Activated CD8-positive, alpha-beta T cell treated with anti-CD3 and anti-CD28 coated beads for 36 hours (primary cell): ENCODE data around the gene COPS7A. TPM values are rescaled to one million over a fixed set of nuclear protein-coding genes. Genes with fewer than 3 reads are reported as not detected.
"Not testable (repeated sequence)": the region's sequence is repeated elsewhere in the genome, so short reads cannot be mapped to it uniquely, and the experiment has no call there.

Experiments used
- ATAC-seq: fragments of 200-7000 bp; cut with Tn5 transposase; one replicate; pipeline ENCODE4 v1.10.0; 2021; ENCODE audit warnings: mild to moderate bottlenecking, moderate library complexity
- CTCF ChIA-PET: fragments of 350-600 bp; sonication (Branson Sonifier 250); formaldehyde crosslinking; loops from one replicate; lab custom pipeline; 2021; ENCODE audit warnings: antibody characterized with exemption; lab: Charles Lee
- POLR2A ChIA-PET: fragments of 350-600 bp; sonication (Branson Sonifier 250); formaldehyde crosslinking; loops from one replicate; lab custom pipeline; 2021; ENCODE audit warnings: antibody characterized with exemption; lab: Charles Lee
- DNase-seq: peaks from one replicate; pipeline ENCODE4 v3.0.0-alpha.2; 2020
- H3K27ac Mint-ChIP-seq: one replicate; pipeline ENCODE4 v1.8.0; 2021; ENCODE audit warnings: mild to moderate bottlenecking, mixed read lengths
- H3K27me3 Mint-ChIP-seq: one replicate; pipeline ENCODE4 v1.8.0; 2021; ENCODE audit warnings: mixed read lengths
- H3K36me3 Mint-ChIP-seq: one replicate; pipeline ENCODE4 v1.8.0; 2021; ENCODE audit warnings: low read depth, mixed read lengths
- H3K4me1 Mint-ChIP-seq: one replicate; pipeline ENCODE4 v1.8.0; 2021; ENCODE audit warnings: low read depth, mixed read lengths
- H3K4me3 Mint-ChIP-seq: one replicate; pipeline ENCODE4 v1.8.0; 2021; ENCODE audit warnings: mild to moderate bottlenecking, moderate library complexity, mixed read lengths
- H3K9me3 Mint-ChIP-seq: one replicate; pipeline ENCODE4 v1.8.0; 2021; ENCODE audit warnings: mixed read lengths
- intact Hi-C: fragments of 100-400 bp; cut with micrococcal nuclease; formaldehyde crosslinking; loops from one replicate; pipeline ENCODE4 v1.10.0; 2022
- total RNA-seq, 2 experiments: library from RNA; stranded (reverse); gene quantifications; one replicate each; pipeline ENCODE4 v1.2.3, GENCODE V29; 2021
- TF ChIP-seq, protein P1 (sequence below): fragments of 200-600 bp; IDR thresholded peaks from one replicate; pipeline ENCODE4 v1.8.0; 2022; ENCODE audit warnings: antibody characterized with exemption, mild to moderate bottlenecking

Gene COPS7A
- total RNA-seq, 2 experiments from 2014 or later, result 35.9 to 38.8 TPM

- Mint-ChIP-seq H3K4me3 (peak within 1 kb of the TSS; percentile 63), H3K36me3 (no peaks in the 10 kb centered on the region), H3K4me1 (peaks cover 13% of the 10 kb centered on the region), H3K9me3 (no peaks in the 10 kb centered on the region), H3K27ac (no peak within 1 kb of the TSS), H3K27me3 (peaks cover 52% of the 10 kb centered on the region)
- ChIA-PET POLR2A (interaction anchor here (0.7 to 0.8 kb wide), 2 partner anchors 12 to 49 kb away, joined by 3 to 4 read pairs; partner anchors contain the start of gene ZNF384), CTCF (interaction anchor here (2.7 kb wide), 1 partner anchor 23 kb away, joined by 10 read pairs; the partner anchor contains the start of gene COPS7A)
- ATAC-seq (peak; percentile 73), DNase-seq (peak; percentile 49)
- TF ChIP-seq, protein P1, sequence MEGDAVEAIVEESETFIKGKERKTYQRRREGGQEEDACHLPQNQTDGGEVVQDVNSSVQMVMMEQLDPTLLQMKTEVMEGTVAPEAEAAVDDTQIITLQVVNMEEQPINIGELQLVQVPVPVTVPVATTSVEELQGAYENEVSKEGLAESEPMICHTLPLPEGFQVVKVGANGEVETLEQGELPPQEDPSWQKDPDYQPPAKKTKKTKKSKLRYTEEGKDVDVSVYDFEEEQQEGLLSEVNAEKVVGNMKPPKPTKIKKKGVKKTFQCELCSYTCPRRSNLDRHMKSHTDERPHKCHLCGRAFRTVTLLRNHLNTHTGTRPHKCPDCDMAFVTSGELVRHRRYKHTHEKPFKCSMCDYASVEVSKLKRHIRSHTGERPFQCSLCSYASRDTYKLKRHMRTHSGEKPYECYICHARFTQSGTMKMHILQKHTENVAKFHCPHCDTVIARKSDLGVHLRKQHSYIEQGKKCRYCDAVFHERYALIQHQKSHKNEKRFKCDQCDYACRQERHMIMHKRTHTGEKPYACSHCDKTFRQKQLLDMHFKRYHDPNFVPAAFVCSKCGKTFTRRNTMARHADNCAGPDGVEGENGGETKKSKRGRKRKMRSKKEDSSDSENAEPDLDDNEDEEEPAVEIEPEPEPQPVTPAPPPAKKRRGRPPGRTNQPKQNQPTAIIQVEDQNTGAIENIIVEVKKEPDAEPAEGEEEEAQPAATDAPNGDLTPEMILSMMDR, result no peak
- intact Hi-C loops, result no loop called here
Observed at GRCh38 chr12:6700646-6701051, 23.2 kb upstream of the COPS7A start, which contains the start of gene PIANP. PIANP (minus strand) TSS chr12:6700815; CDS start chr12:6698061, 2,754 bp downstream.

DNA sequence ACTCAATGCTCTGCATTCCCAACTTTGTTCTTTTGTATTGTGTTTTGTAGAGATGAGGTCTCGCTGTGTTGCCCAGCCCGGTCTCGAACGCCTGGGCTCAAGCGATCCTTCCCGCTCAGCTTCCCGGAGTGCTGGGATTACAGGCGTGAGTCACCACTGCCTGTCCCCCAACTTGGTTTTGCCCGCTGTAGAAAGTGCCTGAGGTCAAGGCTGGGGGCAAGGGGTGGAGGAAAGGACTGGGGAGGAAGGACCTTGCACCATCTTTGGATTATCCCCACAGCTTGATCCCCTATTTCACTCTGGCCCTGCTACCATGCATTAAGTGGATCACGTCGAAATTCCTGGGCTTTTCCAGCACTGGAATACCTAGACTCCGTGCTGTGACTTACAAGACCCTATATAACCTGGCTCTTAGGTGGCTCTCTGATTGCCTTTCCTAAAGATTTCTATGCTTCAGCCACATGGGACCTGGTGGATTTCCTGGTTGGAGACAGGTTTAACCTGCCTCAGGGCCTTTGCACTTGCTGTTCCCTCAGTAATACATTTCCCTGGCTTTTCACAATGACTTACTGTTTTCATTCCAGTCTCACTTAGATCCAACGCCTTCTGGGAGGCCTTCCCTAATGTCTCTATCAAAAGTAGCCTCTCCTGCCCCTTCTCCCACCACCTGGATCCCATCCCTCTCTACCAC lies 22.6 kb upstream of the COPS7A start:
- TF ChIP-seq, protein P1, result no peak
- CTCF ChIA-PET, result interaction anchor here (1.3 kb wide), 1 partner anchor 80 kb away, joined by 3 read pairs; no protein-coding TSS in a partner anchor
- Mint-ChIP-seq H3K27ac (no peak overlapping the region), H3K4me1 (peaks cover 13% of the 10 kb centered on the region), H3K9me3 (no peaks in the 10 kb centered on the region), H3K27me3 (peaks cover 52% of the 10 kb centered on the region), H3K4me3 (peak overlapping the region; percentile 63), H3K36me3 (no peaks in the 10 kb centered on the region)
- intact Hi-C loops, result no loop called here
- POLR2A ChIA-PET, result interaction anchor here (0.7 kb wide), 1 partner anchor 49 kb away, joined by 3 read pairs; no protein-coding TSS in a partner anchor
- DNase-seq, result no peak
- no peak for ATAC-seq

GRCh38 chr12:6703631-6704030 lies 20.2 kb upstream of the COPS7A start:
- no peak overlapping the region for H3K4me3 Mint-ChIP-seq
- H3K9me3 Mint-ChIP-seq, result no peaks in the 10 kb centered on the region
- CTCF ChIA-PET, result interaction anchor here (0.6 kb wide), 1 partner anchor 94 kb away, joined by 3 read pairs; no protein-coding TSS in a partner anchor
- no peak overlapping the region for H3K27ac Mint-ChIP-seq
- H3K36me3 Mint-ChIP-seq, result no peaks in the 10 kb centered on the region
- peaks cover 14% of the 10 kb centered on the region for H3K4me1 Mint-ChIP-seq
- intact Hi-C loops, result no loop called here
- TF ChIP-seq, protein P1, result no peak
- peak; percentile 43 for DNase-seq
- peaks cover 46% of the 10 kb centered on the region for H3K27me3 Mint-ChIP-seq
- ATAC-seq, result peak; percentile 38
- POLR2A ChIA-PET, result no interaction called here

GRCh38 chr12:6708351-6708750 lies 15.5 kb upstream of the COPS7A start:
- H3K4me3 Mint-ChIP-seq, H3K27ac Mint-ChIP-seq, intact Hi-C loops, DNase-seq, H3K36me3 Mint-ChIP-seq, ATAC-seq, H3K4me1 Mint-ChIP-seq, H3K9me3 Mint-ChIP-seq: not testable (repeated sequence)
- CTCF ChIA-PET, result interaction anchor here (1.5 kb wide), 2 partner anchors 9 to 19 kb away, joined by 3 to 4 read pairs; partner anchors contain the start of gene ZNF384
- peaks cover 15% of the 10 kb centered on the region for H3K27me3 Mint-ChIP-seq
- POLR2A ChIA-PET, result interaction anchor here (1.0 to 1.5 kb wide), 2 partner anchors 13 to 15 kb away, joined by 4 to 7 read pairs; partner anchors contain the start of gene COPS7A

- peaks cover 10% of the 10 kb centered on the region for H3K27me3 Mint-ChIP-seq
- no peaks in the 10 kb centered on the region for H3K36me3 Mint-ChIP-seq
- peak overlapping the region; percentile 56 for H3K4me3 Mint-ChIP-seq
- ATAC-seq, result peak; percentile 65
- ChIA-PET CTCF (interaction anchor here (0.6 to 1.5 kb wide), 5 partner anchors 10 to 160 kb away, joined by 3 to 4 read pairs (median 3); partner anchors contain the start of genes COPS7A, MLF2 and ZNF384), POLR2A (interaction anchor here (0.6 to 1.5 kb wide), 3 partner anchors 12 to 15 kb away, joined by 4 to 7 read pairs (median 4); partner anchors contain the start of gene COPS7A)
- TF ChIP-seq, protein P1, result no peak
- peak overlapping the region; percentile 43 for H3K27ac Mint-ChIP-seq
- intact Hi-C loops, result no loop called here
- peak; percentile 59 for DNase-seq
- H3K4me1 Mint-ChIP-seq, result peaks cover 8% of the 10 kb centered on the region
- H3K9me3 Mint-ChIP-seq, result no peaks in the 10 kb centered on the region
Observed at GRCh38 chr12:6708960-6709394, 14.9 kb upstream of the COPS7A start.

GRCh38 chr12:6716031-6716873 lies 7.6 kb upstream of the COPS7A start:
- H3K27ac Mint-ChIP-seq, ATAC-seq, H3K4me3 Mint-ChIP-seq, H3K4me1 Mint-ChIP-seq, intact Hi-C loops, DNase-seq, CTCF ChIA-PET, H3K36me3 Mint-ChIP-seq, H3K9me3 Mint-ChIP-seq, H3K27me3 Mint-ChIP-seq: not testable (repeated sequence)
- POLR2A ChIA-PET, result interaction anchor here (0.6 to 1.4 kb wide), 3 partner anchors 8 to 85 kb away, joined by 3 to 5 read pairs (median 3); partner anchors contain the start of genes COPS7A and MLF2
